ENCODE measurements around the gene CELF4.

- TF ChIP-seq CTCF (IDR thresholded peaks at IDR 0.05) (no peak), POLR2A (IDR thresholded peaks at IDR 0.05) (no peak), POLR2AphosphoS5 (IDR thresholded peaks at IDR 0.05) (no peak)
Measured at GRCh38 chr18:37563931-37564392, 1.6 kb downstream of the CELF4 start.
